ENCODE measurements around the gene DPP6.

DPP6 gene

GRCh38 chr7:154911862-154912455 is 859.8 kb downstream of the DPP6 start:
- Histone ChIP-seq H3K9ac (ENCODE audit: low read length) (no peak overlapping the region), H3K27ac (ENCODE audit: low read depth, low read length) (no peak overlapping the region), H3K9me3 (ENCODE audit: control insufficient read depth, insufficient read depth, low read depth, low read length) (peaks cover 37% of the 10 kb centered on the region), H3K27me3 (ENCODE audit: control insufficient read depth, insufficient read depth, low read length) (peaks cover 15% of the 10 kb centered on the region), H3K4me3 (ENCODE audit: low read depth, low read length) (no peak overlapping the region), H3K36me3 (ENCODE audit: control insufficient read depth, insufficient read depth, low read length) (no peaks in the 10 kb centered on the region), H3K4me1 (ENCODE audit: control insufficient read depth, insufficient read depth, low read length) (peaks cover 3% of the 10 kb centered on the region; the same call in 1 of the 2 replicates)

DNA sequence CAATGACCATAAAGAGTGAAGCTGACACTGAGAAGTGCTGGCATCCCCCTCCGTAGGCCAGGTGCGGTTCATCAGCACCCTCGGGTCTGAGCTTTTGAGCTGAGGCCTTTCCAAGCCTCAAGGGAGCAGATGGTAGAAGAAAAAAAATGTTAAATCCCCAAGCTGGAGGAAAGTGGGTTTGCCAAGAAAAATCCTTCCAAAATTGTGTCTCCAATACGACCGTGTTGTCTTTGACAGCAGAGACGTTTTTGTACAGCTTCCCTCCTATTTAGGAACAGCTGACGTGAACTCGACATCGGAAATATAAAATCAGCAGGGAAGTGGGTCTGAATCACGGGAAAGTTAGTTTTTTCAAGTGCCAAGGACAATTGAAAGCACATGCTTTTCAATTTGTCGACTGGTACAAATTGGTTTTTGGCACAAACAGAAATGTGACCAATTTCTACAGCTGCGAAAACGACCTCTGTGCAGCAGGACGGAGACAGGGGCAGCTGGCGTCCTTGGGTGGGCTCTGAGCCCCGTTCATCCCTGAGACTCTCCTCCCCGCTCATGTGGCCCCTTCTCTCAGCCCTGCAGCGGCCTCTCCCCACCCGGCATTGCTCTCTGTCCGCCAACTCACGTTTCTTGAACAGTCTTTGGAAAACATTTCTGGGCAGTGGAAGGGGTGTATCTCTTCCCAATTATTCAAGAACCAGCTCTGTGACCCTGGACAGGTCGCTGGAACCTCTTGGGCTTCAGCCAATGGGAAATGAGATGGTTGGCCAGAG is 860.9 kb downstream of the DPP6 start:
- peaks cover 3% of the 10 kb centered on the region; the same call in 1 of the 2 replicates for H3K4me1 ChIP-seq (ENCODE audit: control insufficient read depth, insufficient read depth, low read length)
- no peak overlapping the region for H3K27ac ChIP-seq (ENCODE audit: low read depth, low read length)
- H3K9ac ChIP-seq (ENCODE audit: low read length) = no peak overlapping the region
- no peaks in the 10 kb centered on the region for H3K36me3 ChIP-seq (ENCODE audit: control insufficient read depth, insufficient read depth, low read length)
- H3K4me3 ChIP-seq (ENCODE audit: low read depth, low read length) = no peak overlapping the region
- peaks cover 27% of the 10 kb centered on the region for H3K9me3 ChIP-seq (ENCODE audit: control insufficient read depth, insufficient read depth, low read depth, low read length)
- H3K27me3 ChIP-seq (ENCODE audit: control insufficient read depth, insufficient read depth, low read length) = peaks cover 15% of the 10 kb centered on the region

GRCh38 chr7:154913638-154914307 is 861.6 kb downstream of the DPP6 start:
- no peak overlapping the region for H3K9ac ChIP-seq (ENCODE audit: low read length)

GRCh38 chr7:154914308-154914995 is 862.3 kb downstream of the DPP6 start:
- Histone ChIP-seq H3K9me3 (ENCODE audit: control insufficient read depth, insufficient read depth, low read depth, low read length) (peaks cover 19% of the 10 kb centered on the region), H3K27me3 (ENCODE audit: control insufficient read depth, insufficient read depth, low read length) (peaks cover 11% of the 10 kb centered on the region), H3K36me3 (ENCODE audit: control insufficient read depth, insufficient read depth, low read length) (no peaks in the 10 kb centered on the region), H3K9ac (ENCODE audit: low read length) (no peak overlapping the region), H3K4me1 (ENCODE audit: control insufficient read depth, insufficient read depth, low read length) (peaks cover 3% of the 10 kb centered on the region), H3K4me3 (ENCODE audit: low read depth, low read length) (no peak overlapping the region; the same call in 1 of the 2 replicates), H3K27ac (ENCODE audit: low read depth, low read length) (no peak overlapping the region)

More at GRCh38 chr7:154913638-154914307, 861.6 kb downstream of the DPP6 start:
- Histone ChIP-seq H3K36me3 (ENCODE audit: control insufficient read depth, insufficient read depth, low read length) (no peaks in the 10 kb centered on the region), H3K4me1 (ENCODE audit: control insufficient read depth, insufficient read depth, low read length) (peaks cover 3% of the 10 kb centered on the region), H3K9me3 (ENCODE audit: control insufficient read depth, insufficient read depth, low read depth, low read length) (peaks cover 23% of the 10 kb centered on the region), H3K4me3 (ENCODE audit: low read depth, low read length) (peak overlapping the region; percentile 36; the same call in 1 of the 2 replicates), H3K27ac (ENCODE audit: low read depth, low read length) (no peak overlapping the region), H3K27me3 (ENCODE audit: control insufficient read depth, insufficient read depth, low read length) (peaks cover 11% of the 10 kb centered on the region)

GRCh38 chr7:154914996-154915380 is 862.8 kb downstream of the DPP6 start:
- H3K27me3 ChIP-seq (ENCODE audit: control insufficient read depth, insufficient read depth, low read length) = peaks cover 11% of the 10 kb centered on the region
- no peak overlapping the region for H3K9ac ChIP-seq (ENCODE audit: low read length)

GRCh38 chr7:154915600-154915999 is 863.4 kb downstream of the DPP6 start:
- Histone ChIP-seq H3K9me3 (ENCODE audit: control insufficient read depth, insufficient read depth, low read depth, low read length) (peaks cover 11% of the 10 kb centered on the region), H3K27ac (ENCODE audit: low read depth, low read length) (no peak overlapping the region), H3K9ac (ENCODE audit: low read length) (no peak overlapping the region), H3K4me1 (ENCODE audit: control insufficient read depth, insufficient read depth, low read length) (peaks cover 3% of the 10 kb centered on the region), H3K27me3 (ENCODE audit: control insufficient read depth, insufficient read depth, low read length) (peaks cover 11% of the 10 kb centered on the region), H3K36me3 (ENCODE audit: control insufficient read depth, insufficient read depth, low read length) (no peaks in the 10 kb centered on the region), H3K4me3 (ENCODE audit: low read depth, low read length) (no peak overlapping the region)

More at GRCh38 chr7:154914996-154915380, 862.8 kb downstream of the DPP6 start:
- no peak overlapping the region for H3K27ac ChIP-seq (ENCODE audit: low read depth, low read length)
- peaks cover 3% of the 10 kb centered on the region for H3K4me1 ChIP-seq (ENCODE audit: control insufficient read depth, insufficient read depth, low read length)
- H3K4me3 ChIP-seq (ENCODE audit: low read depth, low read length) = no peak overlapping the region
- peaks cover 18% of the 10 kb centered on the region for H3K9me3 ChIP-seq (ENCODE audit: control insufficient read depth, insufficient read depth, low read depth, low read length)
- H3K36me3 ChIP-seq (ENCODE audit: control insufficient read depth, insufficient read depth, low read length) = no peaks in the 10 kb centered on the region

GRCh38 chr7:154916381-154916780 is 864.2 kb downstream of the DPP6 start:
- Histone ChIP-seq H3K36me3 (ENCODE audit: control insufficient read depth, insufficient read depth, low read length) (no peaks in the 10 kb centered on the region), H3K4me3 (ENCODE audit: low read depth, low read length) (no peak overlapping the region), H3K9me3 (ENCODE audit: control insufficient read depth, insufficient read depth, low read depth, low read length) (0 out of 2 replicates have a peak, but pooled peaks cover 4% of the 10 kb centered on the region), H3K27ac (ENCODE audit: low read depth, low read length) (no peak overlapping the region), H3K27me3 (ENCODE audit: control insufficient read depth, insufficient read depth, low read length) (peaks cover 11% of the 10 kb centered on the region), H3K9ac (ENCODE audit: low read length) (no peak overlapping the region), H3K4me1 (ENCODE audit: control insufficient read depth, insufficient read depth, low read length) (peaks cover 3% of the 10 kb centered on the region)

DNA sequence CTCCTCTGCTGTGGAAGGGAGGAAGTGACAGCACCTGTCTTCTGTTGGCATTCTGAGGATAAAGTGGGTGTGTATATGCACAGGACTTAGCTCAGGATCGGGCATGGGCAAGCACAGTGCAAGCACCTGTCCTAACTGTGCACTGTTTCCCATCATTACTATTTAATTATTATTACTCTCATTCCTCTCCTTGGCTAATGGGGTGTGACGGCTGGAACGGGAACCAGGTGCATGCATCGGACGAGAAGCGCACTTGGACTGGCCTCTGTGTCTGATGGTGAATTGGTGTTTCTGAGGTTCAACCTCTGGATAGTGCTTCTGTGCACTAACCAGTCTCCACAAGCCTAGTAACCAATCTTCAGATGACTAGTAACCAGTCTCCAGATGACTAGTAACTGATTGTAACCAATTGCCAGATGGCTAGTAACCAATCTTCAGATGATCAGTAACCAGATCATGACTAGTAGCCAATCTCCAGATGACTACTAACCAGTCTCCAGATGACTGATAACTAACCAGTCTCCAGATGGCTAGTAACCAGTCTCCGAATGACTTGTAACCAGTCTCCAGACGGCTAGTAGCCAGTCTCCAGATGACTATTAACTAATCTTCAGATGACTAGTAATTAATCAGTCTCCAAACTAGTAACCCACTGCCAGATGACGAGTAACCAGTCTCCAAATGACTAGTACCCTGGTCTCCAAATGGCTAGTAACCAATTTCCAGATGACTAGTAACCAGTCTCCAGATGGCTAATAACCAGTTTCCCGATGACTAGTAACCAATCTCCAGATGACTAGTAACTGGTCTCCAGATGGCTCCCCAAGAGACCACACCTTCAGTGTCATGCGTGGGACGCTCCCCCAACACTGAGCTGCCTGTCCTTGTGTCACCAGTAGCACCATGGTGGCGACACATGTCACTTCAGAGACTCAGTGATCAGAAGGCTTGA is 864.9 kb downstream of the DPP6 start:
- Histone ChIP-seq H3K9me3 (ENCODE audit: control insufficient read depth, insufficient read depth, low read depth, low read length) (no peaks in the 10 kb centered on the region), H3K4me1 (ENCODE audit: control insufficient read depth, insufficient read depth, low read length) (peaks cover 3% of the 10 kb centered on the region), H3K27ac (ENCODE audit: low read depth, low read length) (no peak overlapping the region), H3K27me3 (ENCODE audit: control insufficient read depth, insufficient read depth, low read length) (peaks cover 11% of the 10 kb centered on the region), H3K36me3 (ENCODE audit: control insufficient read depth, insufficient read depth, low read length) (no peaks in the 10 kb centered on the region), H3K4me3 (ENCODE audit: low read depth, low read length) (no peak overlapping the region), H3K9ac (ENCODE audit: low read length) (no peak overlapping the region)

GRCh38 chr7:154917808-154918160 is 865.6 kb downstream of the DPP6 start:
- Histone ChIP-seq H3K27ac (ENCODE audit: low read depth, low read length) (no peak overlapping the region), H3K9ac (ENCODE audit: low read length) (no peak overlapping the region), H3K27me3 (ENCODE audit: control insufficient read depth, insufficient read depth, low read length) (peaks cover 11% of the 10 kb centered on the region), H3K36me3 (ENCODE audit: control insufficient read depth, insufficient read depth, low read length) (no peaks in the 10 kb centered on the region), H3K4me3 (ENCODE audit: low read depth, low read length) (no peak overlapping the region), H3K9me3 (ENCODE audit: control insufficient read depth, insufficient read depth, low read depth, low read length) (no peaks in the 10 kb centered on the region; the same call in 1 of the 2 replicates), H3K4me1 (ENCODE audit: control insufficient read depth, insufficient read depth, low read length) (peaks cover 3% of the 10 kb centered on the region)

DNA sequence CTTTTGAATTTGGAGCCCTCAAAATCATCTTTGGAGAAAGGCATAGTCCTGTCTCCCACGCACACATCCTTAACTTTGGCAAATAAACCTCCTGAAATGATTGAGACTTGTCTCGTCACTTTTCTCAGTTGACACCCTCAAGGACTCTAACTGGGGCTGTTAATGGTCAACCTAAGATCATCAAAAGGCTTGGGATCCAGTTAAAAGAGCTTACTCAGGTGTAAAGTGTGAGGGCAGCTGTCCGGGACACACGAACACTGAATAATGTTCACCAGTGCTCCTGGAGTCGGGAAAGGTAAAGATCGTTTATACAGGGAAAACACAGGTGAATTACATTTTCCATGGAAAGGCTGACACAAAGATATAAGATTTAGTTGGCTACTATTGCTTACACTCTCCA is 866.1 kb downstream of the DPP6 start:
- Histone ChIP-seq H3K27me3 (ENCODE audit: control insufficient read depth, insufficient read depth, low read length) (peaks cover 11% of the 10 kb centered on the region), H3K27ac (ENCODE audit: low read depth, low read length) (no peak overlapping the region), H3K36me3 (ENCODE audit: control insufficient read depth, insufficient read depth, low read length) (no peaks in the 10 kb centered on the region), H3K4me1 (ENCODE audit: control insufficient read depth, insufficient read depth, low read length) (peaks cover 3% of the 10 kb centered on the region), H3K9ac (ENCODE audit: low read length) (no peak overlapping the region), H3K9me3 (ENCODE audit: control insufficient read depth, insufficient read depth, low read depth, low read length) (no peaks in the 10 kb centered on the region; the same call in 1 of the 2 replicates), H3K4me3 (ENCODE audit: low read depth, low read length) (no peak overlapping the region)
